ENCODE results near the gene MFAP2. TPM values are rescaled to one million over a fixed set of nuclear protein-coding genes. Genes with fewer than 3 reads are reported as not detected.

MFAP2 gene
- total RNA-seq, 1 experiment from 2014 or later, result 141 TPM

GRCh38 chr1:17017435-17017834 is 37.0 kb upstream of the MFAP2 start:
- H3K4me1 Mint-ChIP-seq, result peaks cover 38% of the 10 kb centered on the region
- no peak for TF ChIP-seq ZNF425 (CRISPR knock-in tag; conservative IDR thresholded peaks at IDR 0.05)
- TF ChIP-seq ZNF121 (CRISPR knock-in tag; IDR thresholded peaks at IDR 0.05), result peak; percentile 82; the same call in 1 of the 2 replicates
- DNase-seq (ENCODE audit: low spot score), result no peak
- ATAC-seq, result no peak
- CTCF ChIA-PET, result interaction anchor here (1.1 to 3.9 kb wide), 2 partner anchors 30 to 66 kb away, joined by 4 to 23 read pairs; no protein-coding TSS in a partner anchor
- H3K27me3 Mint-ChIP-seq (ENCODE audit: low read depth), result no peaks in the 10 kb centered on the region
- no peaks in the 10 kb centered on the region for H3K9me3 Mint-ChIP-seq
- peaks cover 44% of the 10 kb centered on the region for H3K36me3 Mint-ChIP-seq
- no peak overlapping the region for H3K27ac Mint-ChIP-seq
- no peak overlapping the region for H3K4me3 Mint-ChIP-seq
- POLR2A ChIA-PET, result interaction anchor here (1.6 kb wide), 1 partner anchor 37 kb away, joined by 4 read pairs; the partner anchor contains the start of gene MFAP2

- no peak for TF ChIP-seq ETV6 (CRISPR knock-in tag; IDR thresholded peaks at IDR 0.05)
- no peak for TF ChIP-seq ZNF219 (CRISPR knock-in tag; IDR thresholded peaks at IDR 0.05; ENCODE audit: borderline replicate concordance)
- no peak for TF ChIP-seq ZNF671 (CRISPR knock-in tag; IDR thresholded peaks at IDR 0.05)
- TF ChIP-seq KAT7 (CRISPR knock-in tag; IDR thresholded peaks at IDR 0.05; ENCODE audit: borderline replicate concordance), result no peak
- TF ChIP-seq NFE2L1 (CRISPR knock-in tag; IDR thresholded peaks at IDR 0.05), result no peak
- TF ChIP-seq OVOL2 (CRISPR knock-in tag; IDR thresholded peaks at IDR 0.05; ENCODE audit: borderline replicate concordance), result no peak
- TF ChIP-seq ELF4 (CRISPR knock-in tag; IDR thresholded peaks at IDR 0.05; ENCODE audit: low read depth), result no peak
- no peak for TF ChIP-seq STAT6 (CRISPR knock-in tag; conservative IDR thresholded peaks at IDR 0.05; ENCODE audit: low read depth)
- TF ChIP-seq, protein P1, sequence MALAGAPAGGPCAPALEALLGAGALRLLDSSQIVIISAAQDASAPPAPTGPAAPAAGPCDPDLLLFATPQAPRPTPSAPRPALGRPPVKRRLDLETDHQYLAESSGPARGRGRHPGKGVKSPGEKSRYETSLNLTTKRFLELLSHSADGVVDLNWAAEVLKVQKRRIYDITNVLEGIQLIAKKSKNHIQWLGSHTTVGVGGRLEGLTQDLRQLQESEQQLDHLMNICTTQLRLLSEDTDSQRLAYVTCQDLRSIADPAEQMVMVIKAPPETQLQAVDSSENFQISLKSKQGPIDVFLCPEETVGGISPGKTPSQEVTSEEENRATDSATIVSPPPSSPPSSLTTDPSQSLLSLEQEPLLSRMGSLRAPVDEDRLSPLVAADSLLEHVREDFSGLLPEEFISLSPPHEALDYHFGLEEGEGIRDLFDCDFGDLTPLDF (CRISPR knock-in tag; IDR thresholded peaks at IDR 0.05), result no peak
- TF ChIP-seq, protein P2, sequence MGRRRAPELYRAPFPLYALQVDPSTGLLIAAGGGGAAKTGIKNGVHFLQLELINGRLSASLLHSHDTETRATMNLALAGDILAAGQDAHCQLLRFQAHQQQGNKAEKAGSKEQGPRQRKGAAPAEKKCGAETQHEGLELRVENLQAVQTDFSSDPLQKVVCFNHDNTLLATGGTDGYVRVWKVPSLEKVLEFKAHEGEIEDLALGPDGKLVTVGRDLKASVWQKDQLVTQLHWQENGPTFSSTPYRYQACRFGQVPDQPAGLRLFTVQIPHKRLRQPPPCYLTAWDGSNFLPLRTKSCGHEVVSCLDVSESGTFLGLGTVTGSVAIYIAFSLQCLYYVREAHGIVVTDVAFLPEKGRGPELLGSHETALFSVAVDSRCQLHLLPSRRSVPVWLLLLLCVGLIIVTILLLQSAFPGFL (CRISPR knock-in tag; IDR thresholded peaks at IDR 0.05; ENCODE audit: borderline replicate concordance), result no peak
- peaks cover 35% of the 10 kb centered on the region for H3K36me3 Mint-ChIP-seq
- no peak for ATAC-seq
- H3K4me3 Mint-ChIP-seq, result no peak overlapping the region
- no peak for DNase-seq (ENCODE audit: low spot score)
- POLR2A ChIA-PET, result interaction anchor here (0.6 to 1.6 kb wide), 4 partner anchors 36 to 65 kb away, joined by 3 to 5 read pairs (median 4); partner anchors contain the start of gene MFAP2
- CTCF ChIA-PET, result interaction anchor here (0.7 to 3.9 kb wide), 8 partner anchors 29 to 1611 kb away, joined by 3 to 23 read pairs (median 4); no protein-coding TSS in a partner anchor
- H3K27ac Mint-ChIP-seq, result peak overlapping the region; percentile 90
- H3K4me1 Mint-ChIP-seq, result peaks cover 44% of the 10 kb centered on the region
- H3K9me3 Mint-ChIP-seq, result no peaks in the 10 kb centered on the region
- no peaks in the 10 kb centered on the region for H3K27me3 Mint-ChIP-seq (ENCODE audit: low read depth)
These were observed 35.9 kb upstream of the MFAP2 start for GRCh38 chr1:17016317-17016661.

DNA sequence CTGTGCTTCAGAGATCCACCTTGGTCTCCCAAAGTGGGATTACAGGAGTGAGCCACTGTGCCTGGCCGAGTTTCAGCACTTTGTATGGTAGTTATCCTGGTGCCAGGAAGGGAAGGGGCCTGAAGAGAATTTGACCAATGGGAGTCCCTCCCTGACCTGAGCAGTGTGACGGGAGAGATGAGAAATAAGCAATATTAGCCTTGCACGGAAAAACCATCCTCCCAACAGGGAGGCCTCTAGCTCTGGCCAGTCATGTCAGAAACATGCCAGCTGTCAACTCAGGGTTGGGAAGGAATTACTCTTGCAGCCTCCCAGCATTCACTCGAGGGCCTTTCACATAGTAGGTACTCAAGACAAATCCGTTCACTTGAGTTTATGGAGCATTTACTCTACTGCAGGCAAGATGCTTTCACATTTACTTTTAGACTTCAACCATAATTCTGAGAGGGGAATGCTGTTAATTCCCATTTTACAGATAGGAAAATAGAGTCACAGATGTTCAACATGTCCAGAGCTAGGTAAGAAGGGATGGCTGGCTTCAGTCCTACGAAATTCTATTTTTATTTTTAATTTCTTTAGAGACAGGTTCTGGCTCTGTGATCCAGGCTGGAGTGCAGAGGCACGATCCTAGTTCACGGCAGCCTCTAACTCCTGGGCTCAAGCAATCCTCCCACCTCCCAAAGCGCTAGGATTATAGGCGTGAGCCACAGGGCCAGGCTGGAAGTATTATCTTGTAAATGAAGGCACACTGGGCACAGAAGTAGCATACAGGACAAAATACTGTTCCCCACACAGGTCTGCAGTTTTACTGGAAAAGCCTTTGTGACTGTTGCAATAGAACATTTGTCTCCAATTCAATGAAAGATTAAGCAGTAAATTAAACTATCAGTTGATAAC is 34.5 kb upstream of the MFAP2 start:
- H3K4me1 Mint-ChIP-seq, result peaks cover 55% of the 10 kb centered on the region
- CTCF ChIA-PET, result interaction anchor here (1.5 to 3.9 kb wide), 8 partner anchors 15 to 394 kb away, joined by 5 to 23 read pairs (median 8); no protein-coding TSS in a partner anchor
- no peak for DNase-seq (ENCODE audit: low spot score)

More for the DNA sequence above, 34.5 kb upstream of the MFAP2 start:
- Mint-ChIP-seq H3K27me3 (ENCODE audit: low read depth) (no peaks in the 10 kb centered on the region), H3K27ac (peak overlapping the region; percentile 70), H3K4me3 (no peak overlapping the region), H3K9me3 (no peaks in the 10 kb centered on the region), H3K36me3 (peaks cover 21% of the 10 kb centered on the region)
- TF ChIP-seq GTF2I (CRISPR knock-in tag; conservative IDR thresholded peaks at IDR 0.05) (0 out of 2 replicates have a peak, but pooled peaks have one; percentile 30), ZMAT4 (CRISPR knock-in tag; IDR thresholded peaks at IDR 0.05) (no peak)
- ATAC-seq, result peak; percentile 5; the same call in 1 of the 2 replicates
- POLR2A ChIA-PET, result no interaction called here
